ENCODE results near the gene VWA7.

The VWA7 gene

DNA sequence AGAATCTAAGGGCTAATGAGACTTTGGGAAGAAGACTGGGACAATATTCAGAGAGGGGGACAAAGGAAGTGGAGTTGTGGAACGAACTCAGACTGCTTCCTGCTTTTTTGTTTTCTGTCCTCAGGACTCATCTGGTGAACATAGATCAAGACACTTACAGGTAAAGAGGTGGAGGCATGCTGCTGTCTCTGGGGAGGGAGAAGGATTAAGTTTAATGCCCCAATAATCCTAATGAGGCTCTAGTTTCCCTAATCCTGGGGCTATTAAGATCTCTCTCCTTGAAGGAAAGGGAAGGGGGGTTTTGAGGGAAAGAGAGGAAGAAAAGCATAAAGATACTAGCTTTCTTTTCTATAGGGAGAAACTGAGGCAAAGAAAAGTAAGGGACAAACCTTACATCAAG lies 32.7 kb downstream of the VWA7 start:
- no peak overlapping the region for H2BK12ac ChIP-seq (ENCODE audit: low read length)
- no peak overlapping the region for H2BK15ac ChIP-seq (ENCODE audit: low read length)
- no peaks in the 10 kb centered on the region for H3K79me1 ChIP-seq (ENCODE audit: low read depth, low read length)
- no peak overlapping the region for H3K23ac ChIP-seq (ENCODE audit: low read depth, low read length, poor library complexity)
- H2AFZ ChIP-seq (ENCODE audit: low read length): no peak overlapping the region
- no peak overlapping the region for H4K91ac ChIP-seq (ENCODE audit: low read depth, low read length, poor library complexity)
- H3K9ac ChIP-seq (ENCODE audit: low read depth, low read length, poor library complexity): no peak overlapping the region
- H3K4ac ChIP-seq (ENCODE audit: low read length): no peak overlapping the region
- H3K14ac ChIP-seq (ENCODE audit: low read length): no peak overlapping the region
- peaks cover 13 to 73% of the 10 kb centered on the region in 2 donors for H3K36me3 ChIP-seq (replicated peaks in 1 of 2; ENCODE audit: control insufficient read depth in 2 of 2, insufficient read depth in 2 of 2, low read length in 2 of 2)
- no peak overlapping the region for H3K4me3 ChIP-seq (ENCODE audit: low read length in 2 of 2)
- DNase-seq (ENCODE audit: low spot score): no peak
- peaks cover 2 to 8% of the 10 kb centered on the region in 2 donors for H3K4me1 ChIP-seq (ENCODE audit: control insufficient read depth in 2 of 2, insufficient read depth in 1 of 2, low read depth in 1 of 2, low read length in 2 of 2)
- no peak overlapping the region for H4K8ac ChIP-seq (ENCODE audit: low read depth, low read length)
- H3K4me2 ChIP-seq (ENCODE audit: insufficient read depth, low read length, poor library complexity, severe bottlenecking): no peak overlapping the region
- H3K18ac ChIP-seq (ENCODE audit: low read length): no peak overlapping the region
- no peak overlapping the region for H2BK5ac ChIP-seq (ENCODE audit: low read length)
- no peaks in the 10 kb centered on the region for H3K27me3 ChIP-seq (ENCODE audit: control insufficient read depth in 3 of 3, insufficient read depth in 3 of 3, low read depth in 1 of 3, low read length in 3 of 3)
- WGBS, 2 donors (ENCODE audit: extremely low coverage in 2 of 2, insufficient read length in 2 of 2, insufficient replicate concordance in 1 of 2): no CpG with 5 or more reads among the region's 1 CpG
- H3K9me3 ChIP-seq (replicated peaks in 1 of 2; ENCODE audit: control insufficient read depth in 2 of 2, insufficient read depth in 1 of 2, low read depth in 1 of 2, low read length in 2 of 2): no peaks in the 10 kb centered on the region
- H2BK120ac ChIP-seq (ENCODE audit: low read depth, low read length): no peak overlapping the region
- no peak overlapping the region for H3K27ac ChIP-seq (replicated peaks; ENCODE audit: low read length)
- no peak overlapping the region for H2AK5ac ChIP-seq (ENCODE audit: low read depth, low read length)

DNA sequence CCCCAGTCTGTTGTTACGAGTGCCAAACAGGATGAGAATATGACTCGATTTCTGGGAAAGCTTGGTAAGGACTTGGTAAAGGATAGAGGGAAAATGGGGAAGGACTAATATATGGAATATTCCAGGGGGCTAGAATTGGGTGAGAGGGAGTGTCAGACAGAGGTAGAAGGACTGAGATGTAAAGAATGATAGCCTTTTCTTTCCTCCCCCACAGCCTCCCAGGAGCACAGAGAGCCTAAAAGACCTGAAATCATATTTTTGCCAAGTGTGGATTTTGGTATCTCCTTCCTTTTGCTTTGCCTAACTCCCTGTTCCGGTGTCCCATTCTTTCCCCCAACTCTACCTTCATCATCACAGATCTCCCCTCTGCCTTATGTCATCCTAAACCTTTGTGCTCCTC lies 34.2 kb downstream of the VWA7 start:
- Histone ChIP-seq H3K36me3 (replicated peaks in 1 of 2; ENCODE audit: control insufficient read depth in 2 of 2, insufficient read depth in 2 of 2, low read length in 2 of 2) (peaks cover 12 to 62% of the 10 kb centered on the region in 2 donors), H4K91ac (ENCODE audit: low read depth, low read length, poor library complexity) (no peak overlapping the region), H3K14ac (ENCODE audit: low read length) (no peak overlapping the region), H3K9ac (ENCODE audit: low read depth, low read length, poor library complexity) (peak overlapping the region; percentile 13), H2BK12ac (ENCODE audit: low read length) (peak overlapping the region; percentile 18), H3K18ac (ENCODE audit: low read length) (no peak overlapping the region), H3K79me1 (ENCODE audit: low read depth, low read length) (no peaks in the 10 kb centered on the region), H2AK5ac (ENCODE audit: low read depth, low read length) (no peak overlapping the region), H3K27me3 (ENCODE audit: control insufficient read depth in 3 of 3, insufficient read depth in 3 of 3, low read depth in 1 of 3, low read length in 3 of 3) (no peaks in the 10 kb centered on the region), H3K4ac (ENCODE audit: low read length) (no peak overlapping the region), H3K4me3 (ENCODE audit: low read length in 2 of 2) (no peak overlapping the region), H3K4me2 (ENCODE audit: insufficient read depth, low read length, poor library complexity, severe bottlenecking) (no peak overlapping the region), H2BK120ac (ENCODE audit: low read depth, low read length) (no peak overlapping the region), H4K8ac (ENCODE audit: low read depth, low read length) (no peak overlapping the region), H3K9me3 (replicated peaks in 1 of 2; ENCODE audit: control insufficient read depth in 2 of 2, insufficient read depth in 1 of 2, low read depth in 1 of 2, low read length in 2 of 2) (no peaks in the 10 kb centered on the region), H3K27ac (replicated peaks; ENCODE audit: low read length) (no peak overlapping the region), H3K4me1 (ENCODE audit: control insufficient read depth in 2 of 2, insufficient read depth in 1 of 2, low read depth in 1 of 2, low read length in 2 of 2) (peaks cover 16 to 22% of the 10 kb centered on the region in 2 donors), H3K23ac (ENCODE audit: low read depth, low read length, poor library complexity) (no peak overlapping the region), H2BK5ac (ENCODE audit: low read length) (no peak overlapping the region), H2AFZ (ENCODE audit: low read length) (no peak overlapping the region), H2BK15ac (ENCODE audit: low read length) (no peak overlapping the region)
- WGBS, 2 donors (ENCODE audit: extremely low coverage in 2 of 2, insufficient read length in 2 of 2, insufficient replicate concordance in 1 of 2): no CpG with 5 or more reads among the region's 3 CpGs
- DNase-seq (ENCODE audit: low spot score): no peak

DNA sequence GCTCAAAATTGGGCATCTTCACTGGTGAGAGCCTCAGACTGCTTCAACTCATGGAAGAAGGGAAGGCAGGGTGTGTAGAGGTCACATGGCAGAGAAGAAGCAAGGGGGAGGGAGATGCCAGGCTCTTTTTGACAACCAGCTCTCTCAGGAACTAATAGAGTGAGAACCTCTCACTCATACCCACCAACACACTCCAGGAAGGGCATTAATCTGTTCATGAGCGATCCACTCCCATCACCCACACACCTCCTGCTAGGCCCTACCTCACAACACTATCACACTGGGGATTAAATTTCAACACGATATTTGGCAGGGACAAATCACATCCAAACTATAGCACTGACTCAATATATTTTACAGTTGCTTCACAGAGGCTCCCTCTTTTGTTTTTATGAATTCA lies 35.3 kb downstream of the VWA7 start:
- H3K27ac ChIP-seq (replicated peaks; ENCODE audit: low read length): no peak overlapping the region
- H3K4me1 ChIP-seq (ENCODE audit: control insufficient read depth in 2 of 2, insufficient read depth in 1 of 2, low read depth in 1 of 2, low read length in 2 of 2): peaks cover 22 to 26% of the 10 kb centered on the region in 2 donors
- peaks cover 1% of the 10 kb centered on the region for H3K79me1 ChIP-seq (ENCODE audit: low read depth, low read length)
- no peak overlapping the region for H2BK15ac ChIP-seq (ENCODE audit: low read length)
- no peak overlapping the region for H3K14ac ChIP-seq (ENCODE audit: low read length)
- WGBS, 2 donors (ENCODE audit: extremely low coverage in 2 of 2, insufficient read length in 2 of 2, insufficient replicate concordance in 1 of 2): no CpG with 5 or more reads among the region's 2 CpGs
- no peak overlapping the region for H3K23ac ChIP-seq (ENCODE audit: low read depth, low read length, poor library complexity)
- no peak overlapping the region for H4K8ac ChIP-seq (ENCODE audit: low read depth, low read length)
- no peak overlapping the region for H2AFZ ChIP-seq (ENCODE audit: low read length)
- H2BK120ac ChIP-seq (ENCODE audit: low read depth, low read length): no peak overlapping the region
- H2AK5ac ChIP-seq (ENCODE audit: low read depth, low read length): no peak overlapping the region
- no peak overlapping the region for H3K4me2 ChIP-seq (ENCODE audit: insufficient read depth, low read length, poor library complexity, severe bottlenecking)
- H3K9ac ChIP-seq (ENCODE audit: low read depth, low read length, poor library complexity): no peak overlapping the region
- no peaks in the 10 kb centered on the region for H3K27me3 ChIP-seq (ENCODE audit: control insufficient read depth in 3 of 3, insufficient read depth in 3 of 3, low read depth in 1 of 3, low read length in 3 of 3)
- H4K91ac ChIP-seq (ENCODE audit: low read depth, low read length, poor library complexity): peak overlapping the region; percentile 19
- H2BK12ac ChIP-seq (ENCODE audit: low read length): no peak overlapping the region
- H3K18ac ChIP-seq (ENCODE audit: low read length): no peak overlapping the region
- H3K4ac ChIP-seq (ENCODE audit: low read length): no peak overlapping the region
- H2BK5ac ChIP-seq (ENCODE audit: low read length): no peak overlapping the region
- no peaks in the 10 kb centered on the region for H3K9me3 ChIP-seq (replicated peaks in 1 of 2; ENCODE audit: control insufficient read depth in 2 of 2, insufficient read depth in 1 of 2, low read depth in 1 of 2, low read length in 2 of 2)
- H3K4me3 ChIP-seq (ENCODE audit: low read length in 2 of 2): no peak overlapping the region
- peaks cover 7 to 51% of the 10 kb centered on the region in 2 donors for H3K36me3 ChIP-seq (replicated peaks in 1 of 2; ENCODE audit: control insufficient read depth in 2 of 2, insufficient read depth in 2 of 2, low read length in 2 of 2)
- DNase-seq (ENCODE audit: low spot score): no peak

DNA sequence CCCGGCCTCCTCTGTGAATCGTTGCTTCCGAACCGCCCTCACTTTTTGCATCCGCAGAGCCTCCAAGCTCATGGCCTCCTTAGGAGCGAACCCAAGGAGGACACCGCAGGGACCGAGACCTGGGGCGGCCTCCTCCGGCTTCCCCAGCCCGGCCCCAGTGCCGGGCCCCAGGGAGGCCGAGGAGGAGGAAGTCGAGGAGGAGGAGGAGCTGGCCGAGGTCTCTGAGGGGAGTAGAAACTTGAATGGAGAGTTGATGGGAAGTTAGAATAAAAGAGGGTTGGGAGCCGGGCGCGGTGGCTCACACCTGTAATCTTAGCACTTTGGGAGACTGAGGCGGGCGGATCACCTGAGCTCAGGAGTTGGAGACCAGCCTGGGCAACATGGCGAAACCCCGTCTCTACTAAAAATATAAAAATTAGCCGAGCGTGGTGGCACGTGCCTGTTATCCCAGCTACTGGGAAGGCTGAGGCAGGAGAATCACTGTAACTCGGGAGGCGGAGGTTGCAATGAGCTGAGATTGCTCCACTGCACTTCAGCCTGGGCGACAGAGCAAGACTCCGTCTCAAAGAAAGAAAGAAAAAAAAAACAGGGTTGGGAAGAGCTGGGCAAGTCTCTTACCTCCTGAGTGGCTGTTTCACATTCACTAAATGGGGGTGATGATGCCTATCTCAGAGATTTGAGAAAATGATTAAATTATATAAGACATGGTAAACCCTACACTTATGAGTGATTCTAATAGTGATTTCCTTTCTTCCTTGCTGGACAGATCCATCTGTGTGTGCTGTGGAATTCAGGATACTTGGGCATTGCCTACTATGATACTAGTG lies 36.5 kb downstream of the VWA7 start:
- Histone ChIP-seq H4K8ac (ENCODE audit: low read depth, low read length) (peak overlapping the region; percentile 84), H3K4me3 (ENCODE audit: low read length in 2 of 2) (peak overlapping the region; percentile 71 to 85), H3K9ac (ENCODE audit: low read depth, low read length, poor library complexity) (peak overlapping the region; percentile 84), H3K79me1 (ENCODE audit: low read depth, low read length) (peaks cover 3% of the 10 kb centered on the region), H3K27ac (replicated peaks; ENCODE audit: low read length) (peak overlapping the region; percentile 80), H2AK5ac (ENCODE audit: low read depth, low read length) (peak overlapping the region; percentile 99), H3K4ac (ENCODE audit: low read length) (peak overlapping the region; percentile 80), H4K91ac (ENCODE audit: low read depth, low read length, poor library complexity) (peak overlapping the region; percentile 92), H2BK15ac (ENCODE audit: low read length) (peak overlapping the region; percentile 74), H3K4me2 (ENCODE audit: insufficient read depth, low read length, poor library complexity, severe bottlenecking) (peak overlapping the region; percentile 83), H3K18ac (ENCODE audit: low read length) (peak overlapping the region; percentile 95), H3K4me1 (ENCODE audit: control insufficient read depth in 2 of 2, insufficient read depth in 1 of 2, low read depth in 1 of 2, low read length in 2 of 2) (peaks cover 25 to 30% of the 10 kb centered on the region in 2 donors), H3K9me3 (replicated peaks in 1 of 2; ENCODE audit: control insufficient read depth in 2 of 2, insufficient read depth in 1 of 2, low read depth in 1 of 2, low read length in 2 of 2) (no peaks in the 10 kb centered on the region), H3K23ac (ENCODE audit: low read depth, low read length, poor library complexity) (peak overlapping the region; percentile 94), H2AFZ (ENCODE audit: low read length) (peak overlapping the region; percentile 33), H3K36me3 (replicated peaks in 1 of 2; ENCODE audit: control insufficient read depth in 2 of 2, insufficient read depth in 2 of 2, low read length in 2 of 2) (peaks cover 7 to 47% of the 10 kb centered on the region in 2 donors), H3K14ac (ENCODE audit: low read length) (peak overlapping the region; percentile 89), H2BK12ac (ENCODE audit: low read length) (peak overlapping the region; percentile 14), H3K27me3 (ENCODE audit: control insufficient read depth in 3 of 3, insufficient read depth in 3 of 3, low read depth in 1 of 3, low read length in 3 of 3) (no peaks in the 10 kb centered on the region), H2BK5ac (ENCODE audit: low read length) (peak overlapping the region; percentile 94), H2BK120ac (ENCODE audit: low read depth, low read length) (peak overlapping the region; percentile 47)
- whole genome bisulfite sequencing, 2 donors (ENCODE audit: extremely low coverage in 2 of 2, insufficient read length in 2 of 2, insufficient replicate concordance in 1 of 2): no CpG with 5 or more reads among the region's 29 CpGs
- no peak for DNase-seq (ENCODE audit: low spot score)
